Activated CD4-positive, CD25-positive, alpha-beta regulatory T cell treated with anti-CD3 and anti-CD28 coated beads, Interleukin-2, amount 50 U/mL, for 24 hours (primary cell): ENCODE measurements around the gene HSPA12B.
"Not testable (repeated sequence)": the region's sequence is repeated elsewhere in the genome, so short reads cannot be mapped to it uniquely, and the experiment has no call there.

Experiments used
- ATAC-seq, 2 donors: fragments of 150-1000 bp; cut with Tn5 transposase; one replicate each; pipeline ENCODE4 v1.10.0; 2021; ENCODE audit warnings: mild to moderate bottlenecking in 1 of 2, moderate library complexity in 1 of 2

Gene HSPA12B

DNA sequence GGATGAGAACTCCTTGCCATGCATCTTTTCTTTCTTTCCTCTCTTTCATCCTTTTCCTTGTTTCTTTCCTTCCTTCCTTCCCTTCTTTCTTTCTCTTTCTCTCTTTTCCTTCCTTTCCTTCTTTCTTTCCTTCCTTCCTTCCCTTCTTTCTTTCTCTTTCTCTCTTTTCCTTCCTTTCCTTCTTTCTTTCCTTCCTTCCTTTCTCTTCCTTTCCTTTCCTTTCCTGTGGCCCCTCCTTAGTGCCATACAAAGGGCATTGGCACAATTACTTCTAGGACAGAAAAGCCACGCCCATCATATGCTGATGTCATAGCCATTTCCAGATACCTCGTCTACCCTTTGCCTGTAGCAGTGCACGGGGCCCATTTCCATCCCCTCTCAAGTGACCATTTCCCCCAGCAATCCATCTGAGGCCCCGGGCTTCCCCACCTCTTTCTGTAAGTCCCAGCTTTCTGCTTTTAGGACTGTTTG is 56.2 kb downstream of the HSPA12B start:
- no peak for ATAC-seq

DNA sequence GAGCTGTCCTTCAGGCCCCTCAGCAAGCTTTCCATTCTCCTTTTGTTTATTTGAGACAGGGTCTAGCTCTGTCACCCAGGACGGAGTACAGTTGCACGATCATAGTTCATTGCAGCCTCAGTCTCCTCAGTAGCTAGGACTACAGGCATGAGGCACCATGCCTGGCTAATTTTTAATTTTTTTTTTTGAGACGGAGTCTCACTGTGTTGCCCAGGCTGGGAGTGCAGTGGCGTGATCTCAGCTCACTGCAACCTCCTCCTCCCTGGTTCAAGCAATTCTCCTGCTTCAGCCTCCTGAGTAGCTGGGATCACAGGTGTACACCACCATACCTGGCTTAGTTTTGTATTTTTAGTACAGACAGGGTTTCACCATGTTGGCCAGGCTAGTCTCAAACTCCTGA is 56.7 kb downstream of the HSPA12B start:
- ATAC-seq, result not testable (repeated sequence)

GRCh38 chr20:3794168-3794567 is 61.7 kb downstream of the HSPA12B start:
- ATAC-seq, result not testable (repeated sequence)

DNA sequence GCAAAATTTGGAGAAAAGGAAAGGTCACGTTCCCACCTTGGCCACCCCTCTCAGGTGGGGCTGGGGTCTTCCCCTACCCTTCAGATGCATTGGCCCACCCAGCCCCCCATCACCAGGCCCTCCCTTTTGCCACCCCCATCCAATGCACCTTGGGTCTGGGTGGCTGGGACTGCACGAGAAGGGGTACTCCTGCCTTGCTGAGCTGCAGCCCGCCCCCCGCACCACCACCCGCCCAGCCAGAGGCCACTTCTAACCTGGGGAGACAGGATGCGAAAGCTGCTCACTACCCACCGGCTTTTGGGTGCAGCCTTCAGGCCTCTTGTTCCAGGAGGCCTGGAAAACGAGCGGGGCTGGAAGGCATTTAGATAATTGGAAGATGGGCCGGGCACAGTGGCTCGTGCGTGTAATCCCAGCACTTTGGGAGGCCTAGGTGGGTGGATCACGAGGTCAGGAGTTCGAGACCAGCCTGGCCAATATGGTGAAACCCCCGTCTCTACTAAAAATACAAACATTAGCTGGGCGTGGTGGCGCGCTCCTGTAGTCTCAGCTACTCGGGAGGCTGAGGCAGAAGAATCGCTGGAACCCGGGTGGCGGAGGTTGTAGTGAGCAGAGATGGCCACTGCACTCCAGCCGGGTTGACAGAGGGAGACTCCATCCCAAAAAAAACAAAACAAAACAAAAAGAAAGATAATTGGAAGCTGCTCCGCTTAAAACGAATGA is 62.4 kb downstream of the HSPA12B start:
- ATAC-seq, result no peak

DNA sequence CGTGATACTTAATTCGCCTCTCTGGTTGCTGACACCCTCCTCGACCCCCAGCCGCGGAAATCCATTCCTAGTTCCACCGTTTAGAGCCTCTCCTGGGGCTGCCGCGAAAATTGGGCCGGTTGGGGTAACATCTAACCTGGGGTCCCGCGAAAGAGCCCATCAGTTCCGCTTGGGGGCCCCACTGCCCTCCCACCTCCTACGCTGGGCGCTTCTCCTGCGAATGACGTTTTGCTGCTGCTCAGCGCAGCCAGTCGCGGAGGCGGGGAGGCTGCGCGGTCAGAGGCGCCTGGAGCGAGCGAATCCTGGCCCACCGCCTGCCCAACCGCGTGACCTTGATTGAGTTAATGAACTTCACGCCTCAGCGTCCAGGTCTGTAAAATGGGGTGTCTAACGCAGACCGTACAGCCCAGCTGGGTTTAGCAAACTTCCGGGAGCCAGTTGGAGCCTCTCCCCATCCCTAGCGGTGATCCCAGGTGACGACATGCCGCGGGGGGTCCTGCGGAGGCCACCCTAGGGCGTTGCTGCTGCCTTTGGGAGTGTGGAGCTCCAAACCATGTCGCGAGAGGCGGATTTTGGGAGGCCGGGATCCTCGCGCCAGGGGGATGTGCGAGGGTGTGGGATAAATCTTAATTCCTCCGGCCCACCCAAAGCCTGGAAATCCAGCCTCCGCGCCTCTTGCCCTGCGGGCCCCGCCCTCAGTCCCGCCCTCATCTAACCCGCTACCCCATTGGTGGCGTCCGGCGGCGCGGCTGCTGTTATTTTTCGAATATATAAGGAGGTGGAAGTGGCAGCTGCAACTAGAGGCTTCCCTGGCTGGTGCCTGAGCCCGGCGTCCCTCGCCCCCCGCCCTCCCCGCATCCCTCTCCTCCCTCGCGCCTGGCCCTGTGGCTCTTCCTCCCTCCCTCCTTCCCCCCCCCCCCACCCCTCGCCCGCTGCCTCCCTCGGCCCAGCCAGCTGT is 63.3 kb downstream of the HSPA12B start, which contains the start of gene CDC25B:
Gene CDC25B (plus strand): TSS at position 800 of the 958 bp plus-strand sequence. CDS start 222 bp downstream, outside the sequence.
- ATAC-seq, result peak; percentile 83 to 84

GRCh38 chr20:3796477-3797225 is 64.2 kb downstream of the HSPA12B start:
- ATAC-seq, result no peak

DNA sequence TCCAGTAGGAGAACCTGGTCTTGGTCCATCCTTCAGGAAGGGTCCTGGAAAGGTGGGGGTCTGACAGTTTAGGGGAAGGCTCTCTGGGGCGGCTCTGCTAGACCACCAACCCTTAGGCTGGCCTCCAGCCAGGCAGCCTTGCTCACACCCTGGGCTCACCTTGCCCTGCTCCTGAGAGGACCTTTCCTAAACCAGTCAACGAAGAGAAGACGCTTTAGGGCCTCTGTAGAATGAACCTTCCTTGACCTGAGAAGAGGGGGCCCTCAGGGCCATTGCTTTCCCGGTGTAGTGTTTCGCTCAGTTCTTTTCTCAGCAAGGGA is 64.7 kb downstream of the HSPA12B start:
- no peak for ATAC-seq

GRCh38 chr20:3797592-3798372 is 65.3 kb downstream of the HSPA12B start:
- peak; percentile 21 to 28 for ATAC-seq

DNA sequence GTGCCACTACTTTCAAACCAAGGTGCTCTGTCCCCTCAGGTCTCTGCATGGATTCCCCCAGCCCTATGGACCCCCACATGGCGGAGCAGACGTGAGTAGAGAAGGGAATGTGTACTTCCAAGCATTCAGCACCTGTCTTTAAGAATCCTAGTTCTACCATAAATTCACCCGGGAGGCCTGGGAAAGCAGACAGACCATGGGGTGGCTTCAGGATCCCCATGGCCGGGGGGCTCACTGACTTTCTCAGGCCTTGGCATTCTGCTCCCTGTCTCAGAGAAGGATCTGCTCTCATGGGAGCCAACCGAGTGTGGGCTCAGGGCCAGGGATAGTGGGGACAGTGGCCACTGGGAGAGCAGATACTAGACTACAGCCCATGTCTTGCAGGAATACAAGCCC is 65.9 kb downstream of the HSPA12B start:
- ATAC-seq, result no peak

- ATAC-seq, result no peak
Observed at GRCh38 chr20:3798908-3799248, 66.4 kb downstream of the HSPA12B start.

GRCh38 chr20:3800256-3800877 is 67.9 kb downstream of the HSPA12B start:
- no peak for ATAC-seq

DNA sequence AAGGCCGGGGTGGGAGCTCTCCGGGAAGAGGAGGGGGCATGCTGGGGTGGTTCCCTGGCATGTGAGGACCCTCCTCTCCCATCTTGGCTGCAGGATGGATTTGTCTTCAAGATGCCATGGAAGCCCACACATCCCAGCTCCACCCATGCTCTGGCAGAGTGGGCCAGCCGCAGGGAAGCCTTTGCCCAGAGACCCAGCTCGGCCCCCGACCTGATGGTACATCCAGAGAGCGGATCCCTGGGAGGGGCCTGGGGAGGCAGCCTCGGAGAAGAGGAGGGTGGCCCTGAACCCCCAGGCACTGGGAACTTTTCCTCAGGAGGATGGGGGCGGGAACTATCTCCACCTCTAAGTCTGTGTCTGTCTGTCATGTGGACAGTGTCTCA is 68.4 kb downstream of the HSPA12B start:
- ATAC-seq, result no peak

- peak; percentile 39 to 55 for ATAC-seq
Observed at GRCh38 chr20:3801299-3801698, 68.8 kb downstream of the HSPA12B start.

DNA sequence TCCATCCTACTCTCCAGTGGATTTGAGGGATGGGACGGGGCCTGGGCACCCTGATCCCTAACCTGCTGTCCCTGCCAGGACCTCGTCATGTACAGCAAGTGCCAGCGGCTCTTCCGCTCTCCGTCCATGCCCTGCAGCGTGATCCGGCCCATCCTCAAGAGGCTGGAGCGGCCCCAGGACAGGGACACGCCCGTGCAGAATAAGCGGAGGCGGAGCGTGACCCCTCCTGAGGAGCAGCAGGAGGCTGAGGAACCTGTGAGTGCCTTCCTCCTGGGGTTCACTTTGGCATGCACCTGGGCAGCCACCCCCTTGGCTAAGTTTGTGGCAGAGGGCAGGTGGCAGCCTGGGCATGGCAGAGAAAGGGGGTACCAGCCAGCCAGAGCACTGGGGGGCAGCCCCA is 69.4 kb downstream of the HSPA12B start:
- no peak for ATAC-seq
